ENCODE results near the gene NOX5. TPM values are rescaled to one million over a fixed set of nuclear protein-coding genes. Genes with fewer than 3 reads are reported as not detected.
A peak's percentile ranks its signal among the peaks of the same experiment; 100 is the strongest.
"Not testable (repeated sequence)": the region's sequence is repeated elsewhere in the genome, so short reads cannot be mapped to it uniquely, and the experiment has no call there.

The NOX5 gene
- polyA plus RNA-seq, 2 of the 4 experiments (the other 2 are of a cell fraction): 0.19 to 0.22 TPM

DNA sequence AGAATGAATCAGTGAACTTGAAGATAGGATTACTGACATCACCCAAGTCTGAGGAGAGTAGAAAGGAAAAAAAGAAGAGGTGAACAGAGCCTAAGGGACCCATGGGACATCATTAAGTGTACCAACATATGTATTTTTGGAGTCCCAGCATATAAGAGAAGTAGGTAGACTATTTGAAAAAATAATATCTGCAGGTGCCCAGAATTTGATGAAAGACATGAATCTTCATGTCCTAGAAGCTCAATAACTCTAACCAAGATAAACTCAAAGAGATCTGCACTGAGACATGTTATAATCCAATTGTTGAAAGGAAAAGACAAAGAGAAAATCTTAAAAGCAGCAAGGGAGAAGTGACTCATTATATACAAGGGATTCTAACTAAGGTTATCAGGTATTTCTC lies 45.2 kb upstream of the NOX5 start:
- no peak for TF ChIP-seq GATA3 (IDR thresholded peaks at IDR 0.05; ENCODE audit: borderline replicate concordance)
- no peak for TF ChIP-seq CHD4 (IDR thresholded peaks at IDR 0.05; ENCODE audit: borderline replicate concordance)
- no peak for TF ChIP-seq EHMT2 (IDR thresholded peaks at IDR 0.05; ENCODE audit: low read depth)
- no peak for TF ChIP-seq FOXS1 (CRISPR knock-in tag; IDR thresholded peaks at IDR 0.05)
- no peak for TF ChIP-seq RAD21 (conservative IDR thresholded peaks at IDR 0.05 in 1 of 2, IDR thresholded peaks at IDR 0.05 in 1 of 2)
- no peak for TF ChIP-seq EP300 (IDR thresholded peaks at IDR 0.05)
- ATAC-seq: no peak
- no peak for DNase-seq (ENCODE audit: low read depth in 1 of 2, low spot score in 1 of 2)
- no peak overlapping the region for H3K4me3 ChIP-seq
- POLR2A ChIA-PET: no interaction called here
- peaks cover 25% of the 10 kb centered on the region for H3K9me3 ChIP-seq
- H3K27ac ChIP-seq: no peak overlapping the region
- no peak overlapping the region for H3K4me2 ChIP-seq
- FAIRE-seq: no peak
- no peaks in the 10 kb centered on the region for H3K4me1 ChIP-seq
- CTCF ChIA-PET: interaction anchor here (0.6 kb wide), 1 partner anchor 1716 kb away, joined by 3 read pairs; no protein-coding TSS in a partner anchor

- DNase-seq (ENCODE audit: low read depth in 1 of 2, low spot score in 1 of 2) (no peak), ATAC-seq (peak in 1 of 2 experiments; percentile 39; a peak in 1 of 6 replicates), FAIRE-seq (no peak)
- Histone ChIP-seq H3K4me2 (no peak overlapping the region), H3K9me3 (peaks cover 32% of the 10 kb centered on the region), H3K4me3 (no peak overlapping the region), H3K27ac (no peak overlapping the region), H3K4me1 (no peaks in the 10 kb centered on the region)
- 16% methylated on average over 4 of the region's 4 CpGs for WGBS (ENCODE audit: missing lambda C conversion rate)
- ChIA-PET POLR2A (no interaction called here), CTCF (interaction anchor here (1.2 to 1.3 kb wide), 2 partner anchors 38 to 59 kb away, joined by 3 to 5 read pairs; no protein-coding TSS in a partner anchor)
- TF ChIP-seq RCOR1 (IDR thresholded peaks at IDR 0.05; ENCODE audit: low read depth, low read length): no peak
- TF ChIP-seq CTCF (IDR thresholded peaks at IDR 0.05): no peak
- no peak for TF ChIP-seq JUNB (IDR thresholded peaks at IDR 0.05)
- TF ChIP-seq SREBF2 (IDR thresholded peaks at IDR 0.05): no peak
- TF ChIP-seq MAZ (IDR thresholded peaks at IDR 0.05; ENCODE audit: borderline replicate concordance, low read depth, low read length): no peak
- no peak for TF ChIP-seq KDM5A (IDR thresholded peaks at IDR 0.05)
- no peak for TF ChIP-seq HEYL (CRISPR knock-in tag; IDR thresholded peaks at IDR 0.05)
- no peak for TF ChIP-seq CEBPB (IDR thresholded peaks at IDR 0.05)
- no peak for TF ChIP-seq NPAS2 (CRISPR knock-in tag; IDR thresholded peaks at IDR 0.05; ENCODE audit: borderline replicate concordance)
- no peak for TF ChIP-seq BHLHE40 (IDR thresholded peaks at IDR 0.05; ENCODE audit: low read depth, low read length)
- no peak for TF ChIP-seq HOXB13 (CRISPR knock-in tag; IDR thresholded peaks at IDR 0.05; ENCODE audit: low read depth)
- no peak for TF ChIP-seq POLR2A (IDR thresholded peaks at IDR 0.05; ENCODE audit: low read length)
- TF ChIP-seq FOSB (CRISPR knock-in tag; IDR thresholded peaks at IDR 0.05): no peak
- TF ChIP-seq RAD21 (conservative IDR thresholded peaks at IDR 0.05 in 1 of 2, IDR thresholded peaks at IDR 0.05 in 1 of 2): no peak
- TF ChIP-seq ESRRA (IDR thresholded peaks at IDR 0.05; ENCODE audit: borderline replicate concordance, low read length): no peak
- TF ChIP-seq POLR2AphosphoS2 (conservative IDR thresholded peaks at IDR 0.05; ENCODE audit: low read length): no peak
- TF ChIP-seq REST (IDR thresholded peaks at IDR 0.05): no peak
- no peak for TF ChIP-seq KDM1A (IDR thresholded peaks at IDR 0.05; ENCODE audit: low read depth)
- no peak for TF ChIP-seq TP53 (CRISPR knock-in tag; IDR thresholded peaks at IDR 0.05)
These were observed 42.1 kb upstream of the NOX5 start for GRCh38 chr15:68972201-68973065.

DNA sequence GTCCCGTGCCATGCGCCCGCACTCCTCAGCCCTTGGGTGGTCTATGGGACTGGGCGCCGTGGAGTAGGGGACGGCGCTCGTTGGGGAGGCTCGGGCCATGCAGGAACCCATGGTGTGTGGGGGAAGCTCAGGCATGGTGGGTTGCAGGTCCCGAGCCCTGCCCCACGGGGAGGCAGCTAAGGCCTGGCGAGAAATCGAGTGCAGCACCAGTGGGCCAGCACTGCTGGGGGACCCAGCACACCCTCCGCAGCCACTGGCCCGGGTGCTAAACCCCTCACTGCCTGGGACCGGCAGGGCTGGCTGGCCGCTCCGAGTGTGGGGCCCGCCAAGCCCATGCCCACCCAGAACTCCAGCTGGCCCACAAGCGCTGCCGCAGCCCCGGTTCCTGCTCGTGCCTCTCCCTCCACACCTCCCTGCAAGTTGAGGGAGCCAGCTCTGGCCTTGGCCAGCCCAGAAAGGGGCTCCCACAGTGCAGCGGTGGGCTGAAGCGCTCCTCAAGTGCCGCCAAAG lies 38.8 kb upstream of the NOX5 start:
- FAIRE-seq, ATAC-seq: not testable (repeated sequence)
- 64% methylated on average over 21 of the region's 26 CpGs for WGBS (ENCODE audit: missing lambda C conversion rate)

DNA sequence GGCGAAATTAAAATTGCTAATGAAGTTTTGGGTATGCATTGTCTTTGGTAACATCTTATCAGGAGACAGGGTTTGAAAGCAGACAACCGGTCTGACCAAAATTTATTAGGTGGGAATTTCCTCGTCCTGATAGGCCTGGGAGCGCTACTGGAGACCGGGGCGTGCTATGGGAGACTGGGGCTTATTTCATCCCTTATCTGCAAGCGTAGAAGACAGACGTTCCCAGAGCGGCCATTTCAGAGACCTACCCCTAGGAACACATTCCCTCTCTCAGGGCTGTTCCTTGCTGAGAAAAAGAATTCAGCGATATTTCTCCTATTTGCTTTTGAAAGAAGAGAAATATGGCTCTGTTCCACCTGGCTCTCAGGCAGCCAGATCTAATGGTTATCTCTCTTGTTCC lies 37.1 kb upstream of the NOX5 start:
- H3K4me1 ChIP-seq; H3K9me3 ChIP-seq; DNase-seq (ENCODE audit: low read depth in 1 of 2, low spot score in 1 of 2); H3K4me2 ChIP-seq; POLR2A ChIA-PET; FAIRE-seq; H3K27ac ChIP-seq; ATAC-seq; CTCF ChIA-PET; H3K4me3 ChIP-seq: not testable (repeated sequence)
- WGBS (ENCODE audit: missing lambda C conversion rate): 32% methylated on average over 10 of the region's 10 CpGs

More for the DNA sequence above, 38.8 kb upstream of the NOX5 start:
- POLR2A ChIA-PET; H3K27ac ChIP-seq; H3K4me3 ChIP-seq; H3K4me2 ChIP-seq; DNase-seq (ENCODE audit: low read depth in 1 of 2, low spot score in 1 of 2); H3K4me1 ChIP-seq; H3K9me3 ChIP-seq: not testable (repeated sequence)
- CTCF ChIA-PET: interaction anchor here (1.2 to 2.1 kb wide), 3 partner anchors 10 to 100 kb away, joined by 3 to 5 read pairs (median 3); no protein-coding TSS in a partner anchor

All from A549 (cell line).